ENCODE results near the gene USF1. TPM values are rescaled to one million over a fixed set of nuclear protein-coding genes. Genes with fewer than 3 reads are reported as not detected.
"Not testable (repeated sequence)": the region's sequence is repeated elsewhere in the genome, so short reads cannot be mapped to it uniquely, and the experiment has no call there.

The USF1 gene
- total RNA-seq, 6 donors from 2014 or later = 78.2 to 151 (median 84.2) TPM

GRCh38 chr1:161037661-161038522 is 7.9 kb downstream of the USF1 start:
- Histone ChIP-seq H3K36me3 (peaks cover 32 to 49% (median 38%) of the 10 kb centered on the region in 4 donors), H3K4me3 (peak overlapping the region in 3 of 4 donors; percentile 63 to 76 (median 73)), H3K4me1 (peaks cover 7 to 20% (median 16%) of the 10 kb centered on the region in 4 donors), H3K27ac (peak overlapping the region; percentile 74 to 88 (median 81)), H3K27me3 (no peaks in the 10 kb centered on the region), H3K9me3 (no peaks in the 10 kb centered on the region)
- DNase-seq (peak in 1 of 2 donors; percentile 36), ATAC-seq (ENCODE audit: low FRiP score in 2 of 2) (peak; percentile 5 to 11)
- TF ChIP-seq POLR2AphosphoS5 (IDR thresholded peaks at IDR 0.05) (no peak), POLR2A (IDR thresholded peaks at IDR 0.05) (no peak)
- 54 to 68% methylated on average over 19 to 21 of the region's 21 CpGs for WGBS, 2 donors

- TF ChIP-seq EP300 (IDR thresholded peaks at IDR 0.05) (no peak), CTCF (IDR thresholded peaks at IDR 0.05) (no peak), POLR2AphosphoS5 (IDR thresholded peaks at IDR 0.05) (no peak), POLR2A (IDR thresholded peaks at IDR 0.05) (no peak)
- Histone ChIP-seq H3K4me1 (peaks cover 7 to 28% (median 9%) of the 10 kb centered on the region in 4 donors), H3K4me3 (no peak overlapping the region), H3K27ac (no peak overlapping the region), H3K27me3 (no peaks in the 10 kb centered on the region), H3K9me3 (no peaks in the 10 kb centered on the region), H3K36me3 (peaks cover 0 to 9% (median 2%) of the 10 kb centered on the region in 4 donors)
- DNase-seq = no peak
- ATAC-seq (ENCODE audit: low FRiP score in 2 of 2) = no peak
- 95 to 100% methylated on average over 3 of the region's 3 CpGs for WGBS, 2 donors
These were observed 12.0 kb downstream of the USF1 start for GRCh38 chr1:161033751-161034150.

- ATAC-seq (ENCODE audit: low FRiP score in 2 of 2) = no peak
- H3K36me3 ChIP-seq = no peaks in the 10 kb centered on the region
- peaks cover 0 to 18% (median 0%) of the 10 kb centered on the region in 4 donors for H3K4me1 ChIP-seq
- H3K27me3 ChIP-seq = no peaks in the 10 kb centered on the region
- no peak overlapping the region for H3K4me3 ChIP-seq
- peak overlapping the region in 1 of 4 donors; percentile 8 for H3K27ac ChIP-seq
- 43 to 62% methylated on average over 1 of the region's 1 CpG for WGBS, 2 donors
- no peak for TF ChIP-seq CTCF (IDR thresholded peaks at IDR 0.05)
- no peak for TF ChIP-seq POLR2AphosphoS5 (IDR thresholded peaks at IDR 0.05)
- no peak for TF ChIP-seq POLR2A (IDR thresholded peaks at IDR 0.05)
- no peak for TF ChIP-seq EP300 (IDR thresholded peaks at IDR 0.05)
- DNase-seq = no peak
- H3K9me3 ChIP-seq = no peaks in the 10 kb centered on the region
These were observed 13.4 kb downstream of the USF1 start for GRCh38 chr1:161032409-161032808.

- H3K27ac ChIP-seq = no peak overlapping the region
- no peak overlapping the region for H3K4me3 ChIP-seq
- ATAC-seq (ENCODE audit: low FRiP score in 2 of 2) (no peak), DNase-seq (no peak)
- no peaks in the 10 kb centered on the region for H3K27me3 ChIP-seq
- no peaks in the 10 kb centered on the region for H3K36me3 ChIP-seq
- H3K4me1 ChIP-seq = peaks cover 0 to 18% (median 0%) of the 10 kb centered on the region in 4 donors
- no peak for TF ChIP-seq POLR2A (IDR thresholded peaks at IDR 0.05)
- no peak for TF ChIP-seq POLR2AphosphoS5 (IDR thresholded peaks at IDR 0.05)
- TF ChIP-seq EP300 (IDR thresholded peaks at IDR 0.05) = no peak
- no peak for TF ChIP-seq CTCF (IDR thresholded peaks at IDR 0.05)
- no peaks in the 10 kb centered on the region for H3K9me3 ChIP-seq
- 55 to 74% methylated on average over 2 of the region's 2 CpGs for WGBS, 2 donors
These were observed 13.9 kb downstream of the USF1 start for GRCh38 chr1:161031874-161032273.

- not testable (repeated sequence) for DNase-seq; H3K36me3 ChIP-seq; H3K27me3 ChIP-seq; H3K4me3 ChIP-seq; H3K27ac ChIP-seq; ATAC-seq (ENCODE audit: low FRiP score in 2 of 2); H3K9me3 ChIP-seq
- peaks cover 0 to 18% (median 0%) of the 10 kb centered on the region in 4 donors for H3K4me1 ChIP-seq
- WGBS, 2 donors = 98 to 100% methylated on average over 4 to 24 of the region's 32 CpGs
These were observed 16.3 kb downstream of the USF1 start for GRCh38 chr1:161029466-161029865.

- H3K4me1 ChIP-seq; H3K9me3 ChIP-seq; H3K4me3 ChIP-seq; H3K36me3 ChIP-seq; H3K27ac ChIP-seq; DNase-seq; ATAC-seq (ENCODE audit: low FRiP score in 2 of 2); H3K27me3 ChIP-seq: not testable (repeated sequence)
- WGBS, 2 donors = 73 to 82% methylated on average over 1 of the region's 1 CpG
These were observed 18.8 kb downstream of the USF1 start for GRCh38 chr1:161026954-161027353.

GRCh38 chr1:161022432-161022831 is 23.3 kb downstream of the USF1 start:
- H3K27me3 ChIP-seq; DNase-seq; H3K9me3 ChIP-seq; ATAC-seq (ENCODE audit: low FRiP score in 2 of 2); H3K36me3 ChIP-seq; H3K4me3 ChIP-seq: not testable (repeated sequence)
- 90 to 93% methylated on average over 12 of the region's 12 CpGs for WGBS, 2 donors
- Histone ChIP-seq H3K4me1 (peaks cover 18 to 31% (median 29%) of the 10 kb centered on the region in 4 donors), H3K27ac (peak overlapping the region in 1 of 4 donors; percentile 8)
